Fibroblast of skin of right quadriceps (primary cell): ENCODE measurements around the gene ATF7.
A peak's percentile ranks its signal among the peaks of the same experiment; 100 is the strongest.

Experiments
- DNase-seq: peaks from one replicate; pipeline ENCODE4 v3.0.0-alpha.2; 2013

ATF7 gene

GRCh38 chr12:53499266-53500141 is 126.7 kb downstream of the ATF7 start, which contains the start of gene MAP3K12:
Gene MAP3K12 (minus strand): TSS chr12:53499458. CDS start chr12:53487391, 12,067 bp downstream.
- peak; percentile 51 for DNase-seq

- DNase-seq = no peak
These were observed 127.9 kb downstream of the ATF7 start for GRCh38 chr12:53498235-53498630.

- no peak for DNase-seq
These were observed 128.7 kb downstream of the ATF7 start for GRCh38 chr12:53497461-53497860.

GRCh38 chr12:53496752-53497032 is 129.5 kb downstream of the ATF7 start:
- no peak for DNase-seq

GRCh38 chr12:53495903-53496751 is 130.1 kb downstream of the ATF7 start:
- DNase-seq = peak; percentile 66

- no peak for DNase-seq
These were observed 132.4 kb downstream of the ATF7 start for GRCh38 chr12:53493610-53494391.

- peak; percentile 91 for DNase-seq
These were observed 133.2 kb downstream of the ATF7 start for GRCh38 chr12:53492830-53493609.

- no peak for DNase-seq
These were observed 134.0 kb downstream of the ATF7 start for GRCh38 chr12:53492188-53492587.

GRCh38 chr12:53489242-53489864 is 136.8 kb downstream of the ATF7 start:
- DNase-seq = no peak

- DNase-seq = no peak
These were observed 139.3 kb downstream of the ATF7 start for GRCh38 chr12:53486736-53487487.

GRCh38 chr12:53485955-53486735 is 140.0 kb downstream of the ATF7 start:
- no peak for DNase-seq

- DNase-seq = peak; percentile 28
These were observed 141.3 kb downstream of the ATF7 start for GRCh38 chr12:53484686-53485575.

GRCh38 chr12:53483979-53484377 is 142.2 kb downstream of the ATF7 start:
- no peak for DNase-seq

- no peak for DNase-seq
These were observed 142.8 kb downstream of the ATF7 start for GRCh38 chr12:53483225-53483978.

- DNase-seq = no peak
These were observed 143.5 kb downstream of the ATF7 start for GRCh38 chr12:53482626-53483168.

GRCh38 chr12:53481939-53482586 is 144.1 kb downstream of the ATF7 start:
- DNase-seq = peak; percentile 31

- DNase-seq = peak; percentile 46
These were observed 144.7 kb downstream of the ATF7 start for GRCh38 chr12:53481458-53481857.
